ENCODE measurements around the gene NRXN2. TPM values are rescaled to one million over a fixed set of nuclear protein-coding genes. Genes with fewer than 3 reads are reported as not detected.
A peak's percentile ranks its signal among the peaks of the same experiment; 100 is the strongest.

The NRXN2 gene
- total and polyA plus RNA-seq, 2 donors (not counting 3 experiments of a cell fraction or from before 2014, with no cell fraction given): not detected

DNA sequence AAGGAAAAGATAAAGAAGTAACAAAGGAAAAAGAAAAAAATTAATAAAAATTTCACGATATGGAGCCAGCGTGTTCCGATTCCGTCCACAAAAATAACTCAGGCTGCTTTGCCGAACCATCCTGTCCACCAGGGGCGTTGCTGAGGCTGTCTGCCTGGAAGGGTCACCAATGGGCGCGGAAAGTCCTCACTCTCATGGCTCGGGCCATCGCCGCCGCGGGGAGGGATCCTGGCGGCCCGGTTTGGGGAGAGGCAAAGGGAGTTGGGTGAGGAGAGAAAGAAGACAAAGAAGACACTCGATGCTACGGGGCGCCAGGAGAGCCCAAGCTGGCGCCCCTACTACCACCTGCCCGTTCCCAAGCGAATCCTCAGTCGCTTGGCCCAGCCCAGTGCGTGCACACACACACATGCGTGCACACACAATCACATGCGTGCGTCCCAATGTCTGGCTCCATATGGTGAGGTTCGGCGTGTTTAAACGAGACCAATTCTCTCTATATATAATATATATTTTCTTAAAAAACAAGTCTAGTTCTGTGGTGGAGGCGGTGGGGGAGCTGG is 42.4 kb upstream of the NRXN2 start:
- Histone ChIP-seq H3K27ac (ENCODE audit: insufficient read depth, low read depth, low read length) (no peak overlapping the region), H3K79me2 (ENCODE audit: control insufficient read depth, insufficient read depth, low read length) (peaks cover 37% of the 10 kb centered on the region), H4K20me1 (replicated peaks; ENCODE audit: control insufficient read depth, extremely low read depth, insufficient read depth, low read length) (peaks cover 3% of the 10 kb centered on the region), H2AFZ (ENCODE audit: low read depth, low read length) (no peak overlapping the region), H3K4me3 (replicated peaks in 1 of 3; ENCODE audit: insufficient read depth in 1 of 3, low read depth in 1 of 3, low read length in 3 of 3) (no peak overlapping the region), H3K36me3 (ENCODE audit: control insufficient read depth in 2 of 2, extremely low read depth in 1 of 2, insufficient read depth in 2 of 2, low read length in 2 of 2) (peaks cover 56 to 67% of the 10 kb centered on the region in 2 experiments), H3K27me3 (ENCODE audit: control insufficient read depth in 2 of 2, insufficient read depth in 2 of 2, low read length in 2 of 2) (no peaks in the 10 kb centered on the region), H3K9ac (replicated peaks; ENCODE audit: extremely low read depth, insufficient read depth, low read length) (no peak overlapping the region), H3K9me1 (replicated peaks; ENCODE audit: control insufficient read depth, extremely low read depth, insufficient read depth, low read length) (no peaks in the 10 kb centered on the region), H3K4me2 (ENCODE audit: insufficient read depth, low read length) (no peak overlapping the region), H3K4me1 (ENCODE audit: control insufficient read depth, extremely low read depth, insufficient read depth, low read length) (peaks cover 20% of the 10 kb centered on the region), H3K9me3 (replicated peaks; ENCODE audit: control insufficient read depth, insufficient read depth, low read length) (no peaks in the 10 kb centered on the region)
- CTCF ChIA-PET: interaction anchor here (1.6 to 2.6 kb wide), 2 partner anchors 7 to 12 kb away, joined by 6 to 12 read pairs; no protein-coding TSS in a partner anchor
- POLR2A ChIA-PET: interaction anchor here (0.8 kb wide), 1 partner anchor 13 kb away, joined by 3 read pairs; the partner anchor contains the start of gene SF1
- BruUV-seq (replicated peaks): no TSS peak
- dilution Hi-C loops (cut with MboI; ENCODE audit: extremely low pct_ligation_motif_present, low sequenced_read_pairs) (no loop called here), intact Hi-C loops (cut with micrococcal nuclease) (no loop called here)
- TF ChIP-seq POLR2A (IDR thresholded peaks at IDR 0.05; ENCODE audit: low read depth, low read length) (no peak), POLR2AphosphoS5 (IDR thresholded peaks at IDR 0.05; ENCODE audit: insufficient read depth, low read depth, low read length) (peak; percentile 24), FOS (IDR thresholded peaks at IDR 0.05; ENCODE audit: borderline replicate concordance, insufficient read depth, low read length) (no peak)
- TF ChIP-seq, protein P1, sequence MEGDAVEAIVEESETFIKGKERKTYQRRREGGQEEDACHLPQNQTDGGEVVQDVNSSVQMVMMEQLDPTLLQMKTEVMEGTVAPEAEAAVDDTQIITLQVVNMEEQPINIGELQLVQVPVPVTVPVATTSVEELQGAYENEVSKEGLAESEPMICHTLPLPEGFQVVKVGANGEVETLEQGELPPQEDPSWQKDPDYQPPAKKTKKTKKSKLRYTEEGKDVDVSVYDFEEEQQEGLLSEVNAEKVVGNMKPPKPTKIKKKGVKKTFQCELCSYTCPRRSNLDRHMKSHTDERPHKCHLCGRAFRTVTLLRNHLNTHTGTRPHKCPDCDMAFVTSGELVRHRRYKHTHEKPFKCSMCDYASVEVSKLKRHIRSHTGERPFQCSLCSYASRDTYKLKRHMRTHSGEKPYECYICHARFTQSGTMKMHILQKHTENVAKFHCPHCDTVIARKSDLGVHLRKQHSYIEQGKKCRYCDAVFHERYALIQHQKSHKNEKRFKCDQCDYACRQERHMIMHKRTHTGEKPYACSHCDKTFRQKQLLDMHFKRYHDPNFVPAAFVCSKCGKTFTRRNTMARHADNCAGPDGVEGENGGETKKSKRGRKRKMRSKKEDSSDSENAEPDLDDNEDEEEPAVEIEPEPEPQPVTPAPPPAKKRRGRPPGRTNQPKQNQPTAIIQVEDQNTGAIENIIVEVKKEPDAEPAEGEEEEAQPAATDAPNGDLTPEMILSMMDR (IDR thresholded peaks at IDR 0.05; ENCODE audit: extremely low read depth in 1 of 2, insufficient read depth in 1 of 2, low read depth in 1 of 2, low read length in 2 of 2): peak in 1 of 2 donors; percentile 11
- DNase-seq (ENCODE audit: low read depth, low spot score) (no peak), FAIRE-seq (no peak)

DNA sequence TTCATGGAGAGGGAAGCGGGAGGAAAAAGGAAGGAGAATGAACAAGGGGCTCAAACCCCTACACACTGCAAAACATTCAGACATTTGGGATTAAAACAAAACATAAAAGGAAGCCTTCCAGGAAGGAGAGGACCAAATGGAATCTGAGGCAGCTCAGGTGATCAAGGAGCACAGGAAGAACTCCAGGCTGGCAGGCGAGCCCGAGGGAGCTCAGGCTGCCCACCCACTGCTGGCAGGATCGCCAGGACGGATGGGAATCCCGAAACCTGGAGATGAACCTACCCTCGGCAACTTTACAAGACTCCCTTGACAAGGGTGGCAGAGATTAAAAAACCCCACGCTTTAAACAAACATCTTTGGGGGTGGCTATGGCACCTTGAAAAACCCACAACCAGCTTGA is 41.8 kb upstream of the NRXN2 start:
- intact Hi-C loops (cut with micrococcal nuclease) (no loop called here), dilution Hi-C loops (cut with MboI; ENCODE audit: extremely low pct_ligation_motif_present, low sequenced_read_pairs) (no loop called here)
- Histone ChIP-seq H3K79me2 (ENCODE audit: control insufficient read depth, insufficient read depth, low read length) (peaks cover 31% of the 10 kb centered on the region), H3K4me1 (ENCODE audit: control insufficient read depth, extremely low read depth, insufficient read depth, low read length) (peaks cover 20% of the 10 kb centered on the region), H3K36me3 (ENCODE audit: control insufficient read depth in 2 of 2, extremely low read depth in 1 of 2, insufficient read depth in 2 of 2, low read length in 2 of 2) (peaks cover 49 to 61% of the 10 kb centered on the region in 2 experiments), H3K9ac (replicated peaks; ENCODE audit: extremely low read depth, insufficient read depth, low read length) (no peak overlapping the region), H4K20me1 (replicated peaks; ENCODE audit: control insufficient read depth, extremely low read depth, insufficient read depth, low read length) (peaks cover 3% of the 10 kb centered on the region), H3K27ac (ENCODE audit: insufficient read depth, low read depth, low read length) (no peak overlapping the region), H3K9me3 (replicated peaks; ENCODE audit: control insufficient read depth, insufficient read depth, low read length) (no peaks in the 10 kb centered on the region), H3K4me3 (replicated peaks in 1 of 3; ENCODE audit: insufficient read depth in 1 of 3, low read depth in 1 of 3, low read length in 3 of 3) (no peak overlapping the region), H2AFZ (ENCODE audit: low read depth, low read length) (no peak overlapping the region), H3K9me1 (replicated peaks; ENCODE audit: control insufficient read depth, extremely low read depth, insufficient read depth, low read length) (no peaks in the 10 kb centered on the region), H3K27me3 (ENCODE audit: control insufficient read depth in 2 of 2, insufficient read depth in 2 of 2, low read length in 2 of 2) (no peaks in the 10 kb centered on the region), H3K4me2 (ENCODE audit: insufficient read depth, low read length) (no peak overlapping the region)
- ChIA-PET POLR2A (interaction anchor here (0.8 kb wide), 1 partner anchor 14 kb away, joined by 3 read pairs; the partner anchor contains the start of gene SF1), CTCF (interaction anchor here (1.6 to 2.6 kb wide), 2 partner anchors 8 to 13 kb away, joined by 6 to 12 read pairs; no protein-coding TSS in a partner anchor)
- TSS peak; percentile 49 for BruUV-seq (replicated peaks)
- FAIRE-seq (no peak), DNase-seq (ENCODE audit: low read depth, low spot score) (no peak)
- TF ChIP-seq, protein P2, sequence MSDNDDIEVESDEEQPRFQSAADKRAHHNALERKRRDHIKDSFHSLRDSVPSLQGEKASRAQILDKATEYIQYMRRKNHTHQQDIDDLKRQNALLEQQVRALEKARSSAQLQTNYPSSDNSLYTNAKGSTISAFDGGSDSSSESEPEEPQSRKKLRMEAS (IDR thresholded peaks at IDR 0.05; ENCODE audit: insufficient read depth, insufficient read length): no peak

All from endothelial cell of umbilical vein (primary cell).